ENCODE measurements around the gene CASP2.

- no peak for TF ChIP-seq GATA2 (IDR thresholded peaks at IDR 0.05; ENCODE audit: low read depth, low read length)
- no peak for TF ChIP-seq GATA3 (IDR thresholded peaks at IDR 0.05; ENCODE audit: low read depth, low read length)
Measured at GRCh38 chr7:143334244-143334643, 46.1 kb downstream of the CASP2 start.
